Endothelial cell (in vitro differentiated cells): ENCODE measurements around the gene CYTH3. TPM values are rescaled to one million over a fixed set of nuclear protein-coding genes. Genes with fewer than 3 reads are reported as not detected.
"Not testable (repeated sequence)": the region's sequence is repeated elsewhere in the genome, so short reads cannot be mapped to it uniquely, and the experiment has no call there.

Experiments used
- DNase-seq: peaks from one replicate; pipeline ENCODE4 v3.0.0; 2021; ENCODE audit warnings: low spot score
- H3K27ac Mint-ChIP-seq: one replicate; pipeline ENCODE4 v1.8.0; 2021; ENCODE audit warnings: mixed read lengths, inconsistent platforms; ENCODE audit not compliant: unreplicated experiment
- H3K27me3 Mint-ChIP-seq: one replicate; pipeline ENCODE4 v1.8.0; 2021; ENCODE audit warnings: mild to moderate bottlenecking, moderate library complexity, mixed read lengths, inconsistent platforms; ENCODE audit not compliant: unreplicated experiment
- H3K36me3 Mint-ChIP-seq: one replicate; pipeline ENCODE4 v1.8.0; 2021; ENCODE audit warnings: mild to moderate bottlenecking, low read depth, mixed read lengths, inconsistent platforms; ENCODE audit not compliant: unreplicated experiment
- H3K4me1 Mint-ChIP-seq: one replicate; pipeline ENCODE4 v1.8.0; 2021; ENCODE audit warnings: mild to moderate bottlenecking, mixed read lengths, inconsistent platforms; ENCODE audit not compliant: unreplicated experiment
- H3K4me3 Mint-ChIP-seq: one replicate; pipeline ENCODE4 v1.8.0; 2021; ENCODE audit warnings: mild to moderate bottlenecking, mixed read lengths, inconsistent platforms; ENCODE audit not compliant: unreplicated experiment
- H3K9me3 Mint-ChIP-seq: one replicate; pipeline ENCODE4 v1.8.0; 2021; ENCODE audit warnings: mixed read lengths, inconsistent platforms; ENCODE audit not compliant: unreplicated experiment
- total RNA-seq: library from RNA; stranded (reverse); fragmentation: NEBNext Ultra II Directional; extraction: Animal tissue kit (Norgen Biotek cat#: 25700); gene quantifications from one replicate; pipeline ENCODE4 v1.2.1, GENCODE V29; 2021; ENCODE audit not compliant: unreplicated experiment
- TF ChIP-seq, protein P1 (sequence below): fragments of 200-600 bp; sonication (generic); IDR thresholded peaks from one replicate; pipeline ENCODE4 v1.5.0; 2021; ENCODE audit warnings: antibody characterized with exemption; ENCODE audit not compliant: unreplicated experiment

CYTH3 gene
- total RNA-seq, 1 donor from 2014 or later, result 24.3 TPM

DNA sequence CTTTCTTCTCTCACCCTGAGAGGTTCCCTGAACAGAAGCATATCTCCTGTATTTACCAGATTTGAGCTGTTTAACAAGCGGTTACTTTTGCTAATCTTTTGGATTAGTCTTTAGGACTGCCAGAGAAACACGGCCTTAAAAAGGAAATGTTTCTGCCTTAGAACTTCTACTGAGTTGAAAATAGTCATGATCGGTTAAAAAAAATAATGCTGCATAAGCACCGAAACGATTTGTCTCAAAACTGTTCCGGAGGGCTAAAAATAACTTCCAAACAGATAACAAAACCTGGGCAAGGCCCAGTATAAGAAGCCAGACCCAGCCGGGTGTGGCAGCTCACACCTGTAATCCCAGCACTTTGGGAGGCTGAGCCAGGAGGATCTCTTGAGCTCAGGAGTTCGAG is 43.3 kb upstream of the CYTH3 start:
- H3K27ac Mint-ChIP-seq, result no peak overlapping the region
- TF ChIP-seq, protein P1, sequence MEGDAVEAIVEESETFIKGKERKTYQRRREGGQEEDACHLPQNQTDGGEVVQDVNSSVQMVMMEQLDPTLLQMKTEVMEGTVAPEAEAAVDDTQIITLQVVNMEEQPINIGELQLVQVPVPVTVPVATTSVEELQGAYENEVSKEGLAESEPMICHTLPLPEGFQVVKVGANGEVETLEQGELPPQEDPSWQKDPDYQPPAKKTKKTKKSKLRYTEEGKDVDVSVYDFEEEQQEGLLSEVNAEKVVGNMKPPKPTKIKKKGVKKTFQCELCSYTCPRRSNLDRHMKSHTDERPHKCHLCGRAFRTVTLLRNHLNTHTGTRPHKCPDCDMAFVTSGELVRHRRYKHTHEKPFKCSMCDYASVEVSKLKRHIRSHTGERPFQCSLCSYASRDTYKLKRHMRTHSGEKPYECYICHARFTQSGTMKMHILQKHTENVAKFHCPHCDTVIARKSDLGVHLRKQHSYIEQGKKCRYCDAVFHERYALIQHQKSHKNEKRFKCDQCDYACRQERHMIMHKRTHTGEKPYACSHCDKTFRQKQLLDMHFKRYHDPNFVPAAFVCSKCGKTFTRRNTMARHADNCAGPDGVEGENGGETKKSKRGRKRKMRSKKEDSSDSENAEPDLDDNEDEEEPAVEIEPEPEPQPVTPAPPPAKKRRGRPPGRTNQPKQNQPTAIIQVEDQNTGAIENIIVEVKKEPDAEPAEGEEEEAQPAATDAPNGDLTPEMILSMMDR, result no peak
- no peak overlapping the region for H3K4me3 Mint-ChIP-seq
- H3K4me1 Mint-ChIP-seq, result peaks cover 9% of the 10 kb centered on the region
- no peak for DNase-seq
- no peaks in the 10 kb centered on the region for H3K9me3 Mint-ChIP-seq
- H3K36me3 Mint-ChIP-seq, result no peaks in the 10 kb centered on the region
- no peaks in the 10 kb centered on the region for H3K27me3 Mint-ChIP-seq

DNA sequence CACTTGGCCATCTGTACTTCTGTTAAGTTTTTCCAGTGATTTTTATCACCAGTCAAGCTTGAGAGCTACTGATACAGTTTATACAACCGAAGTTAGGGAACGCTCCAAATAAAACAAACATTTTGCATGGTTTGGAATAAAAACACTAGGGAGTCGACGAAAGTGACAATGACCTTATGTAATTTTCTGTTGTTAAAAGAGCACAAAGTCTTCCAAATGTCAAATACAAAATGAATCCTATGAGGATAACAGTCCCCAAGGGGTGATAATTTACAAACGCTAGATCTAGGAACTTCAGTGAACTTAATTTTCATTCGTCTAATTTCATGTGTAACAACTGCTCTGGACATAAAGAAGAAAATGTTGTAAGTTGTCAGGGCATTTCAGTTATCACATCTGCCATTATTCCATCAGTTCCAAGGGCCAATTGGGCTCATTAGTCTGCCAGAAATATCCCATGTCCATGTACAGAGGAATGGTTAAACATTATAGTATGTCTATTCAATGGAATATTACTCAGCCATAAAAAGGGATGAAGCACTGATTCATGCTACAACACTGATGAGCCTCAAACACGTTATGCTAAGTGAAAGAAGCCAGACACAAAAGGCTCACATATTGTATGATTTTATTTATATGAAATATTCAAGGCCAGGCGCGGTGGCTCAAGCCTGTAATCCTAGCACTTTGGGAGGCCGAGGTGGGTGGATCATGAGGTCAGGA is 38.0 kb upstream of the CYTH3 start:
- DNase-seq, result no peak
- H3K36me3 Mint-ChIP-seq, result no peaks in the 10 kb centered on the region
- H3K4me1 Mint-ChIP-seq, result no peaks in the 10 kb centered on the region
- no peak overlapping the region for H3K4me3 Mint-ChIP-seq
- TF ChIP-seq, protein P1, result no peak
- H3K9me3 Mint-ChIP-seq, result no peaks in the 10 kb centered on the region
- H3K27ac Mint-ChIP-seq, result no peak overlapping the region
- H3K27me3 Mint-ChIP-seq, result no peaks in the 10 kb centered on the region

DNA sequence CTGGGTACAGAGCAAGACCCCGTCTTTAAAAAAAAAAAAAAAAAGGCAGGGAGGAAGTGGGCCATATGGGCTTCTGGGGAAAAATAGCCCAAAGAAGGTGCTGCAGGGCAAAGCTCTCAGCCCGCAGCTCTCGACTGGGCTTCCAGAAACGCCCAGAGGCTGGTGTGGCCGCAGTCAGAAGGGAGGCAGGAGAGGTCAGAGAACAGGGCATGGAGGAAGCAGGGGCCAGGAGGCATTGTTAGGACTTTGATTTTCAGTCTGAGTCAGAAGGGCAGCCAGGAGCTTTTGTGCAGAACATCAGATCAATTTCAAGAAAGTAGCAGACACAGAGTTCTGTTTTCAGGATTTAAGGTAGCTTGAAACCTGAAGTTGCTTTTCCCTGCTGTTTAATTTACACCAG is 35.3 kb upstream of the CYTH3 start:
- TF ChIP-seq, protein P1, result no peak
- no peak for DNase-seq
- Mint-ChIP-seq H3K4me3 (no peak overlapping the region), H3K27me3 (no peaks in the 10 kb centered on the region), H3K4me1 (no peaks in the 10 kb centered on the region), H3K27ac (no peak overlapping the region), H3K36me3 (no peaks in the 10 kb centered on the region), H3K9me3 (no peaks in the 10 kb centered on the region)

DNA sequence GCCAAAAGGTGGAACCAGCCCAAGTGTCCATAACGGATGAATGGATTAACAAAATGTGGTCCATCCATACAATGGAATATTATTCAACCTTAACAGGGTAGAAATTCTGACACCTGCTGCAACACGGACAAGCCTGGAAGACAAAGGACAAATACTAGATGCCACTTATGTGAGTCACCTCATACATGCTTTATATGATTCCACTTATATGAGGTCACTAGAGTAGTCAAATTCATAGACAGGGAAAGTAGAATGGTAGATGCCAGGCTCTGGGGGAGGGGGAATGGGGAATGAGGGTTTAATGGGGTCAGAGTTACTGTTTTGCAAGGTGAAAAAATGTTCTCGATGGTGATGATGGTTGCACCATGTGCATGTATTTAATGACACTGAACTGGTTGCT is 34.0 kb upstream of the CYTH3 start:
- TF ChIP-seq, protein P1, result no peak
- no peak overlapping the region for H3K27ac Mint-ChIP-seq
- H3K4me3 Mint-ChIP-seq, result no peak overlapping the region
- H3K4me1 Mint-ChIP-seq, result no peaks in the 10 kb centered on the region
- no peak for DNase-seq
- no peaks in the 10 kb centered on the region for H3K36me3 Mint-ChIP-seq
- H3K27me3 Mint-ChIP-seq, result no peaks in the 10 kb centered on the region
- H3K9me3 Mint-ChIP-seq, result no peaks in the 10 kb centered on the region

DNA sequence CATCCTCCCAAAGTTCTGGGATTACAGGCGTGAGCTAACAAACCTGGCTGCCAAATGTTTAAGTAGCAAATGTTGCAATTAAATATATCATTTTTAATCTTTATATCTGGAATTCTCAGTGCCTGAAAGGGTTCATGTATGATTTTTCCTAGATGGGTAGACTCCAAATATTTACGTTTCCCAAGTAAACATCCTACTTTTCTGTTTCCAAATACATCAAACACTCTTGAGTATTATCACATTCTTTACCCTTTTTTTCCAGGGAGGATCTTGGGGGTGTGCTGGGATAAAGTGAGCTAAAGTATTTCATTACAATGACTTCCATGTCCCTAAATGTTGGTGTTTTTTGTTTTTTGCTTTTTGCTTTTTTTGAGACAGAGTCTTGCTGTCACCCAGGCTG is 32.9 kb upstream of the CYTH3 start:
- no peak for DNase-seq
- H3K4me1 Mint-ChIP-seq, result no peaks in the 10 kb centered on the region
- no peaks in the 10 kb centered on the region for H3K9me3 Mint-ChIP-seq
- H3K27me3 Mint-ChIP-seq, result no peaks in the 10 kb centered on the region
- no peak overlapping the region for H3K4me3 Mint-ChIP-seq
- H3K27ac Mint-ChIP-seq, result no peak overlapping the region
- TF ChIP-seq, protein P1, result no peak
- no peaks in the 10 kb centered on the region for H3K36me3 Mint-ChIP-seq

DNA sequence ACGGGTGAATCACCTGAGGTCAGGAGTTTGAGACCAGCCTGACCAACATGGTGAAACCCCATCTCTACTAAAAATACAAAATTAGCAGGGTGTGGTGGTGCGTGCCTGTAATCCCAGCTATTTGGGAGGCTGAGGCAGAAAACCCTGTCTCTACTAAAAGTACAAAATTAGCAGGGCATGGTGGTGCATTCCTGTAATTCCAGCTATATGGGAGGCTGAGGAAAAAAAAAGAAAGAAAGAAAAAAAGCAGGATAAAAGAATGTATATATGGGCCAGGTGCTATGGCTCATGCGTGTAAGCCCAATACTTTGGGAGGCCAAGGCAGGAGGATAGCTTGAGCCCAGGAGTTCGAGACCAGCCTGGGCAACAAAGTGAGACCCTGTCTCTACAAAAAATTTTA is 29.0 kb upstream of the CYTH3 start:
- not testable (repeated sequence) for H3K9me3 Mint-ChIP-seq, H3K27me3 Mint-ChIP-seq, DNase-seq, H3K4me1 Mint-ChIP-seq, H3K27ac Mint-ChIP-seq, H3K4me3 Mint-ChIP-seq, H3K36me3 Mint-ChIP-seq
